ENCODE results near the gene PDILT. TPM values are rescaled to one million over a fixed set of nuclear protein-coding genes. Genes with fewer than 3 reads are reported as not detected.

The PDILT gene
- total RNA-seq, 1 donor = not detected

DNA sequence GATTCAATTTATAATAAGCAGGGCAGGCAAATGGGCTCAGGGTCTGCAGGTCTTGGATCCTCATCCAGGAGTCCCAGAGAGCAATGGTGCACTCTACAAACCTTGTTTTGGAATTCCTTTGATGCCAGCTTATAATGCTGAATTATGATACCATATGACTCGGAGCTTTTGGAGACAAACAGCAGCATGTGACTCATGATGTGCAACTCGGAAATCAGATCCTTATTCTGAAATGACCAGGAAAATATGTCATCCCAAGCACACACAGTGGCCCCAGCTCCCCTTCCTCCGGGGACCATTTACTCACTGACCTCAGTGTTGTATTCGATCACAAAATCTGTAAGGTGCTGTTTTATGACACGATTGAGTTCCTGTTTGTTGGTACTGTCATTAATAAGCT is 31.8 kb downstream of the PDILT start:
- no peaks in the 10 kb centered on the region for H3K79me2 ChIP-seq (ENCODE audit: insufficient read depth, low read length)
- no peak overlapping the region for H3K4me2 ChIP-seq (ENCODE audit: insufficient read depth, low read length)
- no peaks in the 10 kb centered on the region for H3K27me3 ChIP-seq (ENCODE audit: insufficient read depth, low read length)
- no peaks in the 10 kb centered on the region for H3K9me3 ChIP-seq (ENCODE audit: low read depth, low read length)
- no peak overlapping the region for H3K4me3 ChIP-seq (ENCODE audit: insufficient read depth, low read length)
- DNase-seq (ENCODE audit: insufficient read length, low spot score, missing footprints) = no peak
- no peak for TF ChIP-seq CTCF (IDR thresholded peaks at IDR 0.05; ENCODE audit: extremely low read depth, low read depth, low read length)
- H3K4me1 ChIP-seq (ENCODE audit: insufficient read depth, low read length) = no peaks in the 10 kb centered on the region
- no peak overlapping the region for H2AFZ ChIP-seq (ENCODE audit: low read length)
- no peak overlapping the region for H3K27ac ChIP-seq (ENCODE audit: low read depth, low read length)
- no peaks in the 10 kb centered on the region for H3K36me3 ChIP-seq (ENCODE audit: insufficient read depth, low read length)
- H4K20me1 ChIP-seq (ENCODE audit: insufficient read depth, low read length) = no peaks in the 10 kb centered on the region

GRCh38 chr16:20369452-20370054 is 35.0 kb downstream of the PDILT start:
- DNase-seq (ENCODE audit: insufficient read length, low spot score, missing footprints) = no peak
- Histone ChIP-seq H3K79me2 (ENCODE audit: insufficient read depth, low read length) (no peaks in the 10 kb centered on the region), H2AFZ (ENCODE audit: low read length) (no peak overlapping the region), H3K4me2 (ENCODE audit: insufficient read depth, low read length) (no peak overlapping the region), H3K36me3 (ENCODE audit: insufficient read depth, low read length) (no peaks in the 10 kb centered on the region), H3K9me3 (ENCODE audit: low read depth, low read length) (no peaks in the 10 kb centered on the region), H3K4me1 (ENCODE audit: insufficient read depth, low read length) (no peaks in the 10 kb centered on the region), H3K27me3 (ENCODE audit: insufficient read depth, low read length) (no peaks in the 10 kb centered on the region), H4K20me1 (ENCODE audit: insufficient read depth, low read length) (no peaks in the 10 kb centered on the region), H3K4me3 (ENCODE audit: insufficient read depth, low read length) (no peak overlapping the region), H3K27ac (ENCODE audit: low read depth, low read length) (no peak overlapping the region)
- no peak for TF ChIP-seq CTCF (IDR thresholded peaks at IDR 0.05; ENCODE audit: extremely low read depth, low read depth, low read length)

- no peaks in the 10 kb centered on the region for H3K36me3 ChIP-seq (ENCODE audit: insufficient read depth, low read length)
- no peak for TF ChIP-seq CTCF (IDR thresholded peaks at IDR 0.05; ENCODE audit: extremely low read depth, low read depth, low read length)
These were observed 40.5 kb downstream of the PDILT start for GRCh38 chr16:20364051-20364450.

DNA sequence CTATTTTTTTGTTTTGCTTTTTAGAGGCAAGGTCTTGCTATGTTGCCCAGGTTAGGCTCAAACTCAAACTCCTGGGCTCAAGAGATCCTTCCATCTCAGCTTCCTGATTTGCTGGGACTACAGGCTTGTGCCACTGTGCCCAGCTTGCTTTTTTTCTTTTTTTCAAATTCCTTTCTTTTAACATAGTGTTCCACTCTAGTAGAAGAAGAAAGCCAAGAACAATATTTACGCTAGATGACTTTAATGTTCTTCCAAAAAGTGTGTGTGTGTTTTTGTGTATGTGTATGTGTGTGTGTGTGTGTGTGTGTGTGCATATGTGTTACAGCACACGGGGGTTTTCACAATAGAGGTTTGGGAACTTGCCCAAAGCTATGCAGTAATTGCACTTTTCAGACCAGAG is 41.3 kb downstream of the PDILT start:
- H4K20me1 ChIP-seq (ENCODE audit: insufficient read depth, low read length) = no peaks in the 10 kb centered on the region
- DNase-seq (ENCODE audit: insufficient read length, low spot score, missing footprints) = no peak
- H3K27ac ChIP-seq (ENCODE audit: low read depth, low read length) = no peak overlapping the region
- H3K4me1 ChIP-seq (ENCODE audit: insufficient read depth, low read length) = no peaks in the 10 kb centered on the region
- H3K27me3 ChIP-seq (ENCODE audit: insufficient read depth, low read length) = no peaks in the 10 kb centered on the region
- no peak for TF ChIP-seq CTCF (IDR thresholded peaks at IDR 0.05; ENCODE audit: extremely low read depth, low read depth, low read length)
- H3K79me2 ChIP-seq (ENCODE audit: insufficient read depth, low read length) = no peaks in the 10 kb centered on the region
- no peaks in the 10 kb centered on the region for H3K36me3 ChIP-seq (ENCODE audit: insufficient read depth, low read length)
- no peak overlapping the region for H2AFZ ChIP-seq (ENCODE audit: low read length)
- H3K4me2 ChIP-seq (ENCODE audit: insufficient read depth, low read length) = no peak overlapping the region
- H3K4me3 ChIP-seq (ENCODE audit: insufficient read depth, low read length) = no peak overlapping the region
- no peaks in the 10 kb centered on the region for H3K9me3 ChIP-seq (ENCODE audit: low read depth, low read length)

More at GRCh38 chr16:20364051-20364450, 40.5 kb downstream of the PDILT start:
- Histone ChIP-seq H2AFZ (ENCODE audit: low read length) (no peak overlapping the region), H3K4me2 (ENCODE audit: insufficient read depth, low read length) (no peak overlapping the region), H3K4me1 (ENCODE audit: insufficient read depth, low read length) (no peaks in the 10 kb centered on the region), H4K20me1 (ENCODE audit: insufficient read depth, low read length) (no peaks in the 10 kb centered on the region), H3K9me3 (ENCODE audit: low read depth, low read length) (no peaks in the 10 kb centered on the region), H3K79me2 (ENCODE audit: insufficient read depth, low read length) (no peaks in the 10 kb centered on the region), H3K4me3 (ENCODE audit: insufficient read depth, low read length) (no peak overlapping the region), H3K27me3 (ENCODE audit: insufficient read depth, low read length) (no peaks in the 10 kb centered on the region), H3K27ac (ENCODE audit: low read depth, low read length) (no peak overlapping the region)
- DNase-seq (ENCODE audit: insufficient read length, low spot score, missing footprints) = no peak
